Measurements from ENCODE around the gene ROR1.

DNA sequence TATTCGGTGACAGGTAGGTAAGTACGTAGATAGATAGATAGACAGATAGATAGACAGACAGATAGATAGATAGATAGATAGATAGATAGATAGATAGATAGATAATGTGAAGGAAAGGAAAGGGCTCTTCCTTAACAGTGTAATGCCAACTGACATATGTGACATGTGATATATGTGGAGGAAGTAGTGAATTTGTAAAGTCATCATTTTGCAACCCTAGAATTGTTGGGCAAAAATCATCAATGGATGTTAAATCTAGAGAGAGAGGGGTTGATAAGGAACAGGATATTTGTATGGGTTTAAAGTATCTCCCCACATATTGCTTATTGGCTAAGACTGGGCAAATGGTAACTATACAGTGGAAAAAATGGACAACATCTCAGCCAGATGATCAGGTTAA lies 166.6 kb downstream of the ROR1 start:
- no peak for TF ChIP-seq POLR2AphosphoS5 (IDR thresholded peaks at IDR 0.05; ENCODE audit: low read depth, low read length)
- TF ChIP-seq TAF1 (IDR thresholded peaks at IDR 0.05; ENCODE audit: borderline replicate concordance, insufficient read depth, low read length): no peak
- TF ChIP-seq SIN3A (IDR thresholded peaks at IDR 0.05; ENCODE audit: borderline replicate concordance, insufficient read depth, low read length): no peak
- TF ChIP-seq FOXP2 (optimal IDR thresholded peaks at IDR 0.05; ENCODE audit: borderline replicate concordance, extremely low read depth, extremely low read length, insufficient read depth): no peak
